AG08395 (cell line): ENCODE results near the gene ADNP2.

Experiments
- DNase-seq: peaks from one replicate; pipeline ENCODE4 v3.0.0; 2012; ENCODE audit warnings: mixed read lengths, low spot score

The ADNP2 gene

DNA sequence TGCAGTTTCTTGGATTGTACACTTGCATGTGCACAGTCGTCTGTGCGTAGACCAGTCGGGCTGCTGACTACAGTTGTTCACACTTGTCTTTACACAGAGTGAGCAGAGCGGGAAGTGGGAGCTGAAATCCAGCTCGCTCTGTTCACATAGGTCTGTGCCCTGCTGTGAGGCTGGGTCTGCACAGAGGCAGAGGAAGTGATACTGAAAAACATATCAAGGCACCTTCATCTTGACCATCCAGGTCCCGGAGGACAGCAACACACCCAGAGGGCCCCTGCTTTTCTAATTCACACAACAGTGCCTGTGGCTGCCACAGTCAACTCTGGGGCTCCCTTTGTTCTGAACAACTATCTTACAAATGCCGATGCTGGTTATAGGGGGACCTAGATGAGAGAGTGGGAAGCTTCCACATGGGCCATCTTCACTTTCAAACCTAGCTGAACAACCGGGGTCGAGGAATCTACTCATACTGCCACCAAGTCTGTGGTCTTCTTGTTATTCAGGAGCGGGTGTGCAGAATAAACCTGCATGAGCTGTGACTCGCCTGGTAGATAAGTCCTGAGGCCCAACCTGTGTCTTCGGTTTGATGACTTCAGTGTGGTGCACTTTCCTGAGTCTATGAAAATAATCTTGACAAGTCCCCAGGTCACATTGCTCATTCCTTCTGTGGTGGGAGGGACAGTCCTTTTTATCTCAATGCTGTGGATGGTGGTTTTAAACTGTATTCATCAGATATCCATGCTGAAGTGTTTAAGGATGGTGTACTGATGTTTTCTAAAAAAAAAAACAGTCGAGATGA is 3.5 kb upstream of the ADNP2 start:
- DNase-seq, result no peak

DNA sequence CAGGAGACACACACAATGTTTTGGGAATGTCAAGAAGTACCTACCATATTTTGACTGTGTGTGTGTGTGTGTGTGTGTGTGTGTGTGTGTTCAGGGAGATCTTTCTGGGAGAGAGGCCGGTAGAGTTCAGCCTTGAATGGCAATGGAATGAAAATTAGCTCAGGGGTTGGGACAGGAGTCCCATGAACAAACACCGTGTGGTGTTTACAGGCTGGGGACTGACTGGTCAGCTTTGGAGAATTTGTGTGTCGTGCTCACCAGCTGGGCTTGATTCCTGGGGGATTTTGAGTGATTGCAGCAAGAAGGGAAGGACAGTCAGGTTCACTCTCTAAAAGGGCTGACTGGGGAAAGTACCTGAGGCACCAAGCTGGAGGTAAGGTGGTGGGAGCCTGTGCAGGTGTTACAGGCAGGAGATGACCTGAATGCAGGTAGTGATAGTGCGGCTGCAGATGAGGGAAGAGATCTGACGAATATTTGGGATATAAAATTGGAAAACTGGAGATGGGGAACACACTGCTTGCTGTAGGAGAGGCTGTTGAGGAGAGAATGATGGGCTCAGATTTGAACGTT is 2.5 kb upstream of the ADNP2 start:
- DNase-seq, result no peak

DNA sequence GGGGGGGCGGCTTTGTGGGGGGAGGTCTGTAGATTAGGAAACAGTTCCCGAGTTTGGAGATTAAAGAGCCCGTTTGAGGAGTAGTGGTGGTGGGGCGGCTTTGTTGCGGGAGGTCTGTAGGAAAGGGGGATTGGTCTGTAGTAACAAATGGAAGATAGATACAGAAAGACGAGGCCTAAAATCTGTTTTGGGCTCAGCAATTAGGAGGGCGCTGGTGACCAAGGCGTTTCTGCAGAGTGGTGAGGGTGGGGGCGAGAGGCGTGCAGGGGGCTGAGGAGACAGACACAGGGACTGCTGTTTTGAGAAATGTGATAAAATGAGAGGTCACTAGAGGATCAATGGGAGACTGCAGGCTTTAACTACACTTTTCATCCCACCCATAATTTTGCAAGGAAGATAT is 1.6 kb upstream of the ADNP2 start:
- DNase-seq, result no peak

DNA sequence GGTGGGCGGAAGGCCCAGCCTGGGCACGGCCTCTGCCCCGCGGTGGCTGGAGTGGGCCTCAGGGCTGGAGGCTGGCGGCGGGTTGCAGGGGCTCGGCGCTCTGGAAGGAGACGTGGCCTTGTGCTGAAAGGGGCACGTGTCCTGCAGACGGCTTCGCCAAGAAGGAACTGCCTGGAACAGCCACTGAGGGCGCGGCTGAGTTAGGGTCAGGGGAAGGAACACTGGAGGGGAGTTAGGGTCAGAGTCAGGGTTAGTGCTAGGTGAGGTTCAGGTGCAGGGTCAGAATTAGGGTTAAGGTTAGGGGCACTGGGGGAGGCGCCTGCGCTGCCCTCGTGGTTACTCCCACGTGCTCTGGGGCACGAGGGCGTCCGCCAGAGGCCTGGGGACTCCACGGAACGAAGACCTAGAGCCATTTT is 933 bp upstream of the ADNP2 start:
- no peak for DNase-seq

DNA sequence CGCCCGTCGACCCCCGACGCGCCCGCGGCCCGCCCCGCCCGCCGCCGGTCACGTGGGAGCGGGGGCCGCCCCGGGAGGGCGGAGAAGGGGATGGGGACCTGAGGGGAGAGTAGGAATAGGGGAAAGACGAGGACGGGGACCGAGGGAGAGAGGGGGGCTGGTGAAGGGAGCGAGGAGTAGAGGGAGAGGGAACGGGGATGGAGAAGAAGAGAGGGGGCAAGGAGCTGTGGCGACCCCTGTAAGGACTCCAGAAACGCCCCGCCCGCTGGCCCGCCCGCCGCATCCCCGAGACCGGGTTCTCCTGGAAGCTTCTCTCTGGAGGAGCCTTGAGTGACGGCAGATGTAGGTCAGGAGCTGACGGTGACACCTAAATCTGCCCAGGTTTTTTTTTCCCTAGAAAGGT is 615 bp downstream of the ADNP2 start:
- peak; percentile 65 for DNase-seq

DNA sequence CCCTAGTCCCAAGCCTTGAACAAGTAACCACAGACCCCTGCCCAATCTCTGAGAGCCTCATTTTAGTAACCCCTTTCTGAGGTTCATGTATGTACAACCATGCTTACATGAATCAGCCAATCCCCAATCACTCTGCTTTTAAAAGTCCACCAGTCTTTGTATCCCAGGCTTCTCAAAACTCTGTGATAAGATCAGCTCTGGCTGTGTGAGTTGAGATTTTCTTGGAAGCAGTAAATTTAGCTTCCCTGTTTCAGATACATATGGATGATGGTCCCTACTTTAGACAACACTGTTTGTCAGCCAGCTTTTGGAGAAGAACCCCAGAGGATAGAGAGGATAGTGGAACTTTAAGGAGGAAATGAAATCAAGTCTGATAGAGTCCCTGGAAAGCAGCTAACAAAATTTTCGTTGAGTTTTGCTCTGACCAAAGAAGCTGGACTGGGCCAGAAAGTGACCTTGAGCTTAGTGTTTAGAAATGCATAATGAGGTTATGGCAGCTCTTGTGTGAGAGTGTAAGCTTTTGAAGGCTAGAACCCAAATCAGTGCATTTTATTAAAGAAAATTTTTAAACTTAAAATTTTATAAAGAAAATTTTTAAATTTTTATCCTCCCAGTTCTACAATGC is 3.7 kb downstream of the ADNP2 start:
- DNase-seq, result no peak

DNA sequence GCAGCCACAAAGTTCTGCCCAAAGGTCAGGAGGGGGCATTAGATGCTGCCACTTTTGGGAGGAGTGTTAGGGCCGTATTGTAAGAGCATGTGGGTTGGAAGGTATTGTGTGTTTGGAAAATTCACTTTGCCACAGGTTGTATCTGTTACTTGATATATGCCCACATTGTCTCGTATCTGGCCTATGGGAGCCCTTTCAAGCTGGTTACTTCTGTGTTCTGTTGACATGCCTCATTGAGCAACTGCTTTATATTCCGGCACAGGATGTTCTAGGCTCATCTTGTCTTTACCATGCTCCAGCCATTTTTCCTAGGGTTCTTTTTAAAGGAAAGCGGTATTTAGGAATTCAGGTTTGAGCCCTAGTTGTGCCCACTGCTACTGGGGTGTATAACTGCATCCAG is 6.0 kb downstream of the ADNP2 start:
- DNase-seq, result no peak

DNA sequence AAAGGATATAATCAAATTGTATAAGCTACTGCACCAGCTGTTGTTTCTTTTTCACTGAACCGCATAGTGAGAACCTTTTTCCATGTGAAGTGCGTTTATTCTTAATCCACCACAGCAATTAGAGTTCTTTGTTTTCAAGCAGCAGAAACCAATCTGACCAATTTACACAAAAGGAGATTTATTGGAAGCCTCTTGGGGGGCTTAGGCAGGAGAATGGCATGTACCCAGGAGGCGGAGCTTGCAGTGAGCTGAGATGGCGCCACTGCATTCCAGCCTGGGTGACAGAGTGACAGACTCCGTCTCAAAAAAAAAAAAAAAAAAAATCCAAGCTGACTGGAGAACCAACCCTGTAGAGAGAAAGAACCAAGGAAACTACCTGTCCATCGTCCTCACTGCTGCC is 10.0 kb downstream of the ADNP2 start:
- no peak for DNase-seq

DNA sequence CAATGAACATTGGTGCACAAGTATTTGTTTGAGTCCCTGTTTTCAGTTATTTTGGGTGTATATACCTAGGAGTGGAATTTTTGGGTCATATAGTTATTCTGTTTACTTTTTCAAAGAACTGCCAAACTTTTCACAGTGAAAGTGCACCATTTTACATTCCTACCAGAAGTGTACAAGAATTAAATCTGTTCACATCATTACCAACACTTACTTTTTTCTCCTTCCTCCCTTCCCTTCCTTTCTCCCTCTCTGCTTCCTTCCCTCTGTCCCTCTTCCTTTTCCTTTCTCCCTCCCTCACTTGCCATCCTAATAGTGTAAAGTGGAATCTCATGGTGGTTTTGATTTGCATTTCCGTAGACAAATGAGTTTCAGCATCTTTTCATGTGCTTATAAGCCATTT is 11.9 kb downstream of the ADNP2 start:
- DNase-seq, result no peak

DNA sequence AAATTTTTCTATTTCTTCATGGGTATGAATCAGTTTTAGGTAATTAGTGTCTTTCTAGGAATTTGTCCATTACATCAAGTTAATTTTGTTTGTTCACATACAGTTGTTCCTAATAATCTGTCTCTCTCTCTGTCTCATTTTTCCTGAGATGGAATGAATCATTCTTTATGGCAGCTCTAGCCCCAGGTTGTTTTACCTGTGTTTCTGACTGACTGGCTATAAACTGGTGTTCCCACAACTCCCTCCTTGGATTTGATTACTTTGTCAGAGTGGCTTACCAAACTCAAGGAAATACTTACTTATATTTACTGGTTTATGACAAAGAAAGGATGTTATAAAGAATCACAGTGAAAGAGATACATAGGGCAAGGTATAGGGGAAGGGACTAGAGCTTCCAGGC is 15.1 kb downstream of the ADNP2 start:
- no peak for DNase-seq

DNA sequence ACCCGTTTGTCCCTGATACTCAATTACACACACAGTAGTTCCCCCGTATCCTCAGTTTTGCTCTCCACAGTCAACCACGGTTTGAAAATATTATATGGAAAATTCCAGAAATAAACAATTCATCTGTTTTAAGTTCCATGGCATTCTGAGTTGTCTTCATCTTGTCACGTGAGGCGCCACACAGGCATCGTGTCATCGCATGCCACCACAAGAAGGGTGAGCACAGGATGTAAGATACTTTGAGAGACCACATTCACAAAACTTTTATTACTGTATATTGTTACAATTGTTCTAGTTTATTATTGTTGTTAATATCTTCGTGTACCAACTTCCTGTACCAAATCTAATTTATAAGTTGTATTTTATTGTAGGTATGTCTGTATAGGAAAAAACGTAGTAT is 17.7 kb downstream of the ADNP2 start:
- DNase-seq, result no peak

DNA sequence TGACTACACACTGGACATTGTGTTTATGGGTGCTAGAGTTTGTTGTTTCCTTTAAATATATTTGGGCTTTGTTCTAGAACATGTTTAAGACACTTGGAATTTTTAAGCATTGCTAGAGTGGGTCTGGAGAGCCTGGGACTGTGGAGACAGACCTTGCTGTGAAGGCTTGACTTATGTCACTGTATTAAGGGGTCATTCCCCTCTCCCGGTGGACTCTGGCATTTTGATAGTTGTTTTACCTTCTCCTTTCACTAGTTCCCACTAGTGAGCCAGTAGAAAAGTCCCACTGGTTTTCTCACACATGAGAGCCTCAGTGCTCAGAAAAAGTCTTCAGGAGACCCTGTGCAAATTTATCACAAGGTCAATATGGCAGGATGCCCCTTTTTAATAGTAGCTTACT is 18.6 kb downstream of the ADNP2 start:
- no peak for DNase-seq

DNA sequence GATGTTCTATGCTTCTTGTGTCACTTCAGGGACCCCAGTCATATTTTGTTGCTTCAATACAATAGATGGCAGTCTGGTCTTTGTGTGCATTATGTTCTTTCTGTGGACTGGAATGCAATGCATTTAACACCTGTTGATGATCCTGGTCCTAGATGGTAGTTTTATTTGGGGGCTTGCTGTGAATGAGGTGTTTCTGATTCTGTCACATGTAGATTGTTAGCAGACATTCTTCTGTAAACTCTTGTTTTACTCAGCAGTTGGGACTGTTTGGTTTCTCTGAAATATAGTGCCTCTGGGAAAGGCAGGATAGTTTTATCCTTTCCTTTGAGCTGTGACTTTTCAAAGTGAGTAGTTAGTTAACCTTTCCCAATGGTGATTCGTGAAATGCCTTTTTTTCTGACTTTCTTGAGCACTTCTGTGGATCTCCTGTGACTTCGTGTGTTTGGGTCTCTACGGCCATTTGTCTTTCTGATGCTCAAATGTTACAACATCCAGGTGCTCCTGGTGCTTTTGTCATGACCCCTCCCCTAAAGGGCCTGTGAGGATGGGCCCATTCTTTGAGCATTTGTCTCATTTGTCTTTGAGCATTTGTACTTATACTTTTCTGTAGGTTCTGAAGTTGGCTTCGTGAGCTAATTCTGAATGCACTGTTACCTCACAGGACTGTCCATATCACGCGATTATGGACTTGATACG is 20.8 kb downstream of the ADNP2 start:
- no peak for DNase-seq

DNA sequence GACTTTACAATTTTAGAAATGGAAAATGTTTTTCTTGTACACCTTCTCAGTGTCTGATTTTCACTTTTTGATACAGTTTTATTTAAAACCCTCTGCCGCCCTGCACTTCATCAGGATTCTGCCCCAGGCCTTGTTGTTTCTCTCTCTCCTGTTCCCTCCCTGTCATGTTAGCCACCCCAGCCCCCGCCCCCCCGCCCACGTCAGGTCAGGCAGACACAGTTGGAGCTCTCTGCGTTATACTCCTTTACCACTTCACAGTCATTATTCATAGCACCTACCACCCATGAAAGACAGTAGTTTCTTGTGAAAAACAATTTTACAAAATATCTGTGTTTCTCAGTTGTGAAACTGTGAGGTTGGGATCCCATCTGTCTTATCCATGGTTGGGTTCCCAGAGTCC is 21.5 kb downstream of the ADNP2 start:
- DNase-seq, result no peak

DNA sequence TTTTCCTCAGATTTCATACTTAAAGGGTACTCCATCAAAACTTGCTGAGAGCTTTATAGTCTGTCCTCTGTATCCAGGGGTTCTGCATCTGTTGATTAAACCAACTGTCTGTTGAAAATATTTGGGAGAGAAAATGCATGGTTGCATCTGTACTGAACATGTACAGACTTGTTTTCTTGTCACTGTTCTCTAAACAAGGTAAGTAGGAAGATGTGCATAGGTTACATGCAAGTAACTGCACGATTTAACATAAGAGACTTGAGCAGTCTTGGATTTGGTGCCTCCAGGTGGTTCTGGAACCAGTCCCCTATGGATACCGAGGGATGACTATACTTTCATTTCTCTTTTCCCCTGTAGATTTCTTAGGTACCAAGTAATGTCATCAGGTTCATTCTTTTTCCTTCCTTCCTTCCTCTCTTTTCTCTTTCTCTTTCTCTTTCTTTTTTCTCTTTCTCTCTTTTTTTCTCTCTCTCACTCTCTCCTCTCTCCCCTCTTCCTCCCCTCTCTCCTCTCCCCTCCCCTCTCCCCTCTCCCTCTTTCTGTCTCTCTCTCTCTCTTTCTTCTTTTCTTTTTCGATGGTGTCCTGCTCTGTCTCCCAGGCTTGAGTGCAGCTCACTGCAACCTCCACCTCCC is 23.2 kb downstream of the ADNP2 start:
- DNase-seq, result no peak

DNA sequence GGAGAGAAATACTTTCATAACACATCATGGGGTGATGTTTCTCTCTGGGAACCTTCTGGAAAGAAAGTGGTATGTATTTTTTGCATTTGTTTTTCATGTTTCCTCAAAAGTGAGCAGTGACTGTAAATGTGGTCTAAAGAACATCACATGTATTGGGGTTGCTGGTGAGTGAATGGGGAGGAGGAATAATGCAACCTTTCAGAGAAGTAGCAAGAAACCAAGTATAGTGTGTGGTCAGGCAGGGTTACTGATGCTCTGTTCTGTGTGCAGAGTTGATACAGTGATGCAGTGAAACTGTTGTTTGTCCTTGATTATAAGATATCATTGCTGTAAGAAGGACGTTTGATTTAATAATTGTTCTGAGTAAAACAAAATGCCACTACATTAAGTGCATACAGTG is 24.1 kb downstream of the ADNP2 start:
- no peak for DNase-seq

DNA sequence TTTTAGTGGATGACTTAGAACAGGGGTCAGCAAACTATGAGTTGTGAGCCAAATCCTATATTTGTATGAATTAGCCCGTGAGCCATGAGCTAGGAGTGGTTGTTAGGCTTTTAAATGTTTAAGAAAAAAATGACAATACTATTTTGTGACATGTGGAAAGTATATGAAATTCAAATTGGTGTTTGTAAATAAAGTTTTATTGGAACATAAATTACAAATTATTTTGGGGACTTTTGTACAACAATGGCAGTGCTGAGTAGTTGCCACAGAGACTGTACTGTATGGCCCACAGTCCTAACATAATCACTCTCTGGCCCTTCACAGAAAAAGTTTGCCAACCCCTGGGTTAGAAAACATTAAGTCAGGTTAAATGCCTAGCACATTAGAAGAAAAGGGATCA is 26.1 kb downstream of the ADNP2 start:
- DNase-seq, result no peak

DNA sequence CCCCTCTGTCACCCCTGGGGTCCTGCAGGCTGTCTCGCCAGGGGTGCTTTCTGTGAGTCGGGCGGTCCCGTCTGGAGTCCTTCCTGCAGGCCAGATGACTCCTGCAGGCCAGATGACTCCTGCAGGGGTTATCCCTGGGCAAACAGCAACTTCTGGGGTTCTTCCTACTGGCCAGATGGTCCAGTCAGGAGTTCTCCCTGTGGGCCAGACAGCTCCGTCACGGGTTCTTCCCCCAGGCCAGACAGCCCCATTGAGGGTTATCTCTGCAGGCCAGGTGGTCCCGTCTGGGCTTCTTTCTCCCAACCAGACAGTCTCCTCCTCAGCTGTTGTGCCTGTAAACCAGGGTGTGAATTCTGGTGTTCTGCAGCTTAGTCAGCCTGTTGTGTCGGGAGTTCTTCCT is 27.6 kb downstream of the ADNP2 start:
- DNase-seq, result no peak

DNA sequence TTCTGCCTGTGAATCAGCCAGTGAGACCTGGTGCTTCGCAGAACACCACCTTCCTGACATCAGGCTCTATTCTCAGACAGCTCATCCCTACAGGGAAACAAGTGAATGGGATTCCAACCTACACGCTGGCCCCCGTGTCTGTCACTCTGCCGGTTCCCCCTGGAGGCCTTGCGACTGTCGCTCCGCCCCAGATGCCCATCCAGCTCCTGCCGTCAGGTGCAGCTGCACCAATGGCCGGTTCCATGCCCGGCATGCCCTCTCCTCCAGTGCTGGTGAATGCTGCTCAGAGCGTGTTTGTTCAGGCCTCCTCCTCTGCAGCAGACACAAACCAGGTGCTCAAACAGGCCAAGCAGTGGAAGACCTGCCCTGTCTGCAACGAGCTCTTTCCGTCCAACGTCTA is 28.1 kb downstream of the ADNP2 start:
- DNase-seq, result no peak

DNA sequence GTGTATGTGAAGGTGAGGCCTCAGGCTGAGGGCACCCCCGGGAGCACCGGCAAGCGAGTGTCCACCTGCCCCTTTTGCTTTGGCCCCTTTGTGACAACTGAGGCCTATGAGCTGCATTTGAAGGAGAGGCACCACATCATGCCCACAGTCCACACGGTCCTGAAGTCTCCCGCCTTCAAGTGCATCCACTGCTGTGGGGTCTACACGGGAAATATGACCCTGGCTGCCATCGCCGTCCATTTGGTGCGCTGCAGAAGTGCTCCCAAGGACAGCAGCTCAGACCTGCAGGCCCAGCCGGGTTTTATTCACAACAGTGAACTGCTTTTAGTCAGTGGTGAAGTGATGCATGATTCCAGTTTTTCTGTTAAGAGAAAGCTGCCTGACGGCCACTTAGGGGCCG is 28.9 kb downstream of the ADNP2 start:
- no peak for DNase-seq

DNA sequence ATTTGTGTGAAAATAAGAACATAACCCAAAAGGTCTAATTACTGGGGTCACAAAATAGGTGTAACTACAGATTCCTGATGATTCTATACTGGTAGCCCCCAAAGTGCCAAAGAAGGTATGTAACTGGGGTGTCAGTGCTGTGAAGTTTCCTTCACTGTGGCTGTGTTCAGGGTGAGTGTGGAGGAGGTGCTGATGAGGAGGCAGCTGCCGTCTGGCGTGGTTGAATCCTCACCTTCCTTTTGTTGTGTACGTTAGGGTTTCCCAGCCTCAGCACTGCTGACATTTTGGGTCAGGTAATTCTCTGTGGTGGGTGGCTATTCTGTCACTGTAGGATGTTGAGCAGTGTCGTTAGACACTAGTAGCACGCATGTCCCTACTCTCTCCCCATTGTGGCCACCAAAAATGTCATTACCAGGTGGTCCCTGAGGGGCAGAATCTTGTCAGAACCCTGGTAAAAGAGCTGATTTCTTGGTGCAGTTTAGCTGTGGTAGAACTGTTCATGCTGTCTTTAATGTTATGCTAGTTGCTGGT is 31.5 kb downstream of the ADNP2 start:
- DNase-seq, result no peak

DNA sequence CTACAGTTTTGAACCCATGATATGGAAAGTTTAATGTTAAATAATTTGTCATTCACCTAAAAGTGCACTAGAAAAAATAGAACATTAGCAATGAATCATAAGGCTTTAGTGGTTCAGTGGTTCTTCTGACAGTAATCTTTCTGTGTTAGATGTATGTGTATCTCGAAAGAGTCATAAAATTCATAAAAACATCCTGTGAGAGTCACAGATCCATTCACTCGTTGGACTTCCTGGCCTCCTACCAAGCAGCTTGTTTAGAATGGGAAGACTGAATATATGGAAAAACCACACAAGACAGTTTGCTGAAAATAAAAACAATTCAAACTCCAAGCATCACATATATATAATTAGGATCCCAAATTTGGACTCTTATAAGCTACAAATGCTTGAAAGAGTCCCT is 34.8 kb downstream of the ADNP2 start:
- DNase-seq, result no peak
